Right atrium auricular region (tissue), 2 donors: Measurements from ENCODE around the gene SETBP1. TPM values are rescaled to one million over a fixed set of nuclear protein-coding genes. Genes with fewer than 3 reads are reported as not detected.

Source experiments
- DNase-seq: peaks from one replicate; pipeline ENCODE4 v3.0.0-alpha.2; 2019; ENCODE audit warnings: low spot score
- H3K27ac ChIP-seq, 2 donors: fragments of 200-600 bp; sonication (generic); 1 replicate in 1 of 2; 2 replicates in 1 of 2; pipeline ENCODE4 v1.5.1; 2016 to 2019
- H3K27me3 ChIP-seq, 2 donors: fragments of 200-600 bp; sonication (generic); one replicate each; pipeline versions ENCODE4 v1.5.1 to v1.6.0; 2017 to 2019
- H3K36me3 ChIP-seq: fragments of 200-600 bp; sonication (generic); one replicate; pipeline ENCODE4 v1.5.1; 2016
- H3K4me1 ChIP-seq, 2 donors: fragments of 200-600 bp; sonication (generic); one replicate each; pipeline versions ENCODE4 v1.5.1 to v1.6.0; 2017 to 2019
- H3K4me3 ChIP-seq, 2 donors: fragments of 200-600 bp; sonication (generic); 1 replicate in 1 of 2; 2 replicates in 1 of 2; pipeline ENCODE4 v1.5.1; 2017 to 2019; ENCODE audit warnings: mild to moderate bottlenecking in 1 of 2, moderate library complexity in 1 of 2
- H3K9me3 ChIP-seq, 2 donors: fragments of 200-600 bp; sonication (generic); one replicate each; pipeline ENCODE4 v1.5.1; 2019
- total RNA-seq, 2 donors: library from RNA; depleted of rRNA; stranded (reverse); fragments of >200 nt; gene quantifications; one replicate each; pipeline ENCODE4 v1.1.0, GENCODE V29; 2016
- TF ChIP-seq, protein P1 (sequence below), 2 donors: fragments of 200-600 bp; sonication (generic); IDR thresholded peaks; one replicate each; pipeline ENCODE4 v1.5.1; 2019; ENCODE audit warnings: antibody characterized with exemption in 2 of 2

Gene SETBP1
- total RNA-seq, 2 donors from 2014 or later = 7.8 to 13.4 TPM

DNA sequence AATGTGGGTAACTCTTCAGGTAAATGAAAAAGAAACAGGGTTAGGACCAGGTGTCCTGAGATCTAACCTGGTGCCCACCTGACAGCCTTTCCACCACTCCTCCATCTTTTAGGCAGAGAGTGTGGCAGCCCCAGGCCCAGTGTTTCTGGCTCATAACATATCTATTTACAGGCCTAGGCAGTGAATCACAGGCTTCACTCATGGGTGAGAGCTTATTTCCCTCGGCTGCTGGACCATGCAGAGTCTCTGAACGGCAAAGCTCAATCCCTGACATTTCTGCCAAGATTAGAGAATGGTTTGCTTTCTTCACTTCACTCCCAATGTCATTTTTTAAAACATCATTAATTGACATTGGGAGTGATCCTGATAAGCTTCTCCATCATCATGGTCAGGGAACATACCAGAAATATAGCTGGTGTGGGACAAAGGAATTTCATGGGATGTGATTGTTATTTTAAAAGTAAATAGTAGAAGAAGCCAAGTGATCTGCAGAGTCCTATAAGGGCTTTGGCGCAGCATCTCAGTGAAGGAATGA is 323.9 kb downstream of the SETBP1 start:
- TF ChIP-seq, protein P1, sequence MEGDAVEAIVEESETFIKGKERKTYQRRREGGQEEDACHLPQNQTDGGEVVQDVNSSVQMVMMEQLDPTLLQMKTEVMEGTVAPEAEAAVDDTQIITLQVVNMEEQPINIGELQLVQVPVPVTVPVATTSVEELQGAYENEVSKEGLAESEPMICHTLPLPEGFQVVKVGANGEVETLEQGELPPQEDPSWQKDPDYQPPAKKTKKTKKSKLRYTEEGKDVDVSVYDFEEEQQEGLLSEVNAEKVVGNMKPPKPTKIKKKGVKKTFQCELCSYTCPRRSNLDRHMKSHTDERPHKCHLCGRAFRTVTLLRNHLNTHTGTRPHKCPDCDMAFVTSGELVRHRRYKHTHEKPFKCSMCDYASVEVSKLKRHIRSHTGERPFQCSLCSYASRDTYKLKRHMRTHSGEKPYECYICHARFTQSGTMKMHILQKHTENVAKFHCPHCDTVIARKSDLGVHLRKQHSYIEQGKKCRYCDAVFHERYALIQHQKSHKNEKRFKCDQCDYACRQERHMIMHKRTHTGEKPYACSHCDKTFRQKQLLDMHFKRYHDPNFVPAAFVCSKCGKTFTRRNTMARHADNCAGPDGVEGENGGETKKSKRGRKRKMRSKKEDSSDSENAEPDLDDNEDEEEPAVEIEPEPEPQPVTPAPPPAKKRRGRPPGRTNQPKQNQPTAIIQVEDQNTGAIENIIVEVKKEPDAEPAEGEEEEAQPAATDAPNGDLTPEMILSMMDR (IDR thresholded peaks at IDR 0.05) = no peak
- no peak for DNase-seq
- Histone ChIP-seq H3K4me3 (no peak overlapping the region), H3K9me3 (no peaks in the 10 kb centered on the region), H3K27ac (no peak overlapping the region), H3K4me1 (no peaks in the 10 kb centered on the region), H3K36me3 (no peaks in the 10 kb centered on the region), H3K27me3 (no peaks in the 10 kb centered on the region)

DNA sequence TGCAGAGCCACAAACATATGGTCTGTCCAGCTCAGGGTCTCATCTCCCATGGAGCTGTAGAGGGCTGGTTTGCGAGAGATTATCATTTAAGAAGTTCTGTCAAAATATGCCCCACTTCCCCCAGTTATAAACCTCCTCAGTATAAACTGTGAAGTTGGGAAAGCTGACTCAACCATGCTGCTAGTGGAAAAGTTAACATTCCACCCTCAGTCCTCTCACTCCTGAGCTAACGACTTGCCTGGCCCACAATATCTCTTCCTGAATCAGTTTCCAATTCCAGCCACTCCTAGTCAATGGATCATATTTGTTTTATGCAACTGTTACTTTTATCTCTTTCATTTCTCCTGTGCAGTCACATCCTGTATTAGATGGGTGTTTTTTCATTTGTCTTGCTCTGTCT is 326.2 kb downstream of the SETBP1 start:
- Histone ChIP-seq H3K4me3 (no peak overlapping the region), H3K27ac (no peak overlapping the region), H3K9me3 (no peaks in the 10 kb centered on the region), H3K36me3 (no peaks in the 10 kb centered on the region), H3K27me3 (no peaks in the 10 kb centered on the region), H3K4me1 (no peaks in the 10 kb centered on the region)
- no peak for DNase-seq
- TF ChIP-seq, protein P1 (IDR thresholded peaks at IDR 0.05) = no peak

DNA sequence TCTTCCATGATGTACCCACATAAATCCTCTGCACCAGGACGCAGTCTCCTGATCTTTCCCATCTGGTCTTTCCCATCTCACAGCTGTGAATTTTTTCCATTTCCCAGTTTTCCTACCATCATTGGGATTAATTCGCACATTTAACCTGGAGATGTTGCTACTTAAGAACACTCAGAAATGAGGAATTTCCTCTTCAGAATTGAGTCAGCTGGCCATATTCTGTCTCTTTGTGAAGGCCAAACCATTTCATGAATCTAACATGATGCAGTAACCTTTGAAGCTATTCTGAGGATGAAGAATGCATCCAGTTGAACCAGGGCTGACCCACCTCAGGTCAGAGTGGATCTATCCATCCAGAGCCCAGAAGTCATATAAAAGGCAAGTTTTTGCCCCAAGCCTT is 326.8 kb downstream of the SETBP1 start:
- H3K27me3 ChIP-seq = no peaks in the 10 kb centered on the region
- no peak for DNase-seq
- TF ChIP-seq, protein P1 (IDR thresholded peaks at IDR 0.05) = no peak
- H3K27ac ChIP-seq = no peak overlapping the region
- no peak overlapping the region for H3K4me3 ChIP-seq
- H3K36me3 ChIP-seq = no peaks in the 10 kb centered on the region
- no peaks in the 10 kb centered on the region for H3K4me1 ChIP-seq
- H3K9me3 ChIP-seq = no peaks in the 10 kb centered on the region

DNA sequence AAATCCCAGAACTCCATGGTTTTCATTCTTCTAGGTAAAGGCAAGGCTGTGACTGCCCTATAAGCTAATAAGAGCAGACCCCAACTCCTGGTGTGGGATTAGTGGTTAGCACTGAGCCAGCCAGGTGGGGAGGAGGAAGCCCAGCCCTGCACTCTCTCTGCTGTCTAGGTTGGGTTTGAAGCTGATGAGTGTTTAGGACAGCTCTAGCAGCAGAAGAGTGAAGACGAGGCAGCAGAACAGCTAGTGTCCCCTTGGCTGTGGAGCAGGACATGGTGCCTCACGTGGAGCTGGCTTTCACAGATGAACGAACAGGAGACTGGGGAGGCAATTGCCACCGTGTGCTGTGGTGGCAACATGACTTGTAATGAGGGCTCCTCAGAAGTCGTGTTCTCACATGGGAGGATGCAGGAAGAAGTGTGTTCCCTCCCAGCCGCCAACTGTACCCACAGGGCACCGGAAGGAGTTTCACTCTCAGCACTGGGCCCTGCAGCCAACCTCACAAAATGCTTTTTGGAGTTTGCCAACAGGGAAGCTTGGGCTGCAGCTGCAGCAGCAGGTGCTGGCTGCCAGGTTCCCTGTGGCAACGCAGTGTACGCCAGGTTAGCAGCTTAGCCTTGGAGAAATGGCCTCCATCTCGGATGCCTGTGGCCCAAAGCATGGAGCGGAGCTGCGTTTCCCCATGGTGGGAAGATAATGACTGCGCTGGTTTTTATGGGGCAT is 328.2 kb downstream of the SETBP1 start:
- TF ChIP-seq, protein P1 (IDR thresholded peaks at IDR 0.05) = no peak

GRCh38 chr18:45009756-45010155 is 329.1 kb downstream of the SETBP1 start:
- DNase-seq = no peak
- peaks cover 0 to 16% of the 10 kb centered on the region in 2 donors for H3K4me1 ChIP-seq
- TF ChIP-seq, protein P1 (IDR thresholded peaks at IDR 0.05) = no peak
- H3K36me3 ChIP-seq = no peaks in the 10 kb centered on the region
- H3K27me3 ChIP-seq = no peaks in the 10 kb centered on the region
- H3K4me3 ChIP-seq = no peak overlapping the region
- no peak overlapping the region for H3K27ac ChIP-seq
- no peaks in the 10 kb centered on the region for H3K9me3 ChIP-seq

More for the DNA sequence above, 328.2 kb downstream of the SETBP1 start:
- DNase-seq = no peak
- no peaks in the 10 kb centered on the region for H3K9me3 ChIP-seq
- H3K27me3 ChIP-seq = no peaks in the 10 kb centered on the region
- H3K36me3 ChIP-seq = no peaks in the 10 kb centered on the region
- H3K4me3 ChIP-seq = no peak overlapping the region
- no peak overlapping the region for H3K27ac ChIP-seq
- peaks cover 0 to 7% of the 10 kb centered on the region in 2 donors for H3K4me1 ChIP-seq
